WTC11 (cell line): ENCODE results near the gene GABARAPL2.

Experiments used
- ATF6 ChIP-seq: sonication (generic); formaldehyde crosslinking; IDR thresholded peaks from 2 replicates; pipeline ENCODE4 v1.8.1; 2023; ENCODE audit warnings: mild to moderate bottlenecking, missing genetic modification reagents
- CTCF ChIP-seq: fragments of 200-600 bp; IDR thresholded peaks from 2 replicates; pipeline ENCODE4 v1.8.0; 2022; ENCODE audit warnings: antibody characterized with exemption
- TF ChIP-seq, protein P1 (sequence below): fragments of 250-450 bp; sonication (Bioruptor Pico); conservative IDR thresholded peaks from 2 replicates; pipeline ENCODE4 v1.9.0; 2021; ENCODE audit warnings: mild to moderate bottlenecking

DNA sequence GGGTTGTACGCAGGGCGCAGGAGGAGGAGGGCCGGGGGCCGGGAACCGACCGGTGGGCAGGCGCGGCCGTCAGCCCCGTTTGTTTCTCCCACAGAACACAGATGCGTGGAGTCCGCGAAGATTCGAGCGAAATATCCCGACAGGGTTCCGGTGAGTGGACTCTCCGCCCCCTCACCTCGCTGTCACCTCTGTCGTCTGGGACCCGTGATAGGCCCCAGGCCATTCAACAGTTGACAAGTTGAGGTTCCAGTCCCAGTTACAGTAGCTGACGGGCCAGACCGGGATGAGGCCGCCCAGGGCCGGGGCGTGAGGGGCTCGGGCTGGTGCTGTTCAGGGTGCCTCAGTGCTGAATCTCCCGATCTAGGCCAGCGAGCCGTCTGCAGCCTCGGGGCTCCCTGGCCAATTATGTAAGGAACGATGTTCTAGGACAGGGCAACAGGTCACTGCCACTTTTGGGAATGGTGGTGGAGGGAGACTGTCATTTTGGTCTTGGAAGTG is 628 bp downstream of the GABARAPL2 start:
- TF ChIP-seq, protein P1, sequence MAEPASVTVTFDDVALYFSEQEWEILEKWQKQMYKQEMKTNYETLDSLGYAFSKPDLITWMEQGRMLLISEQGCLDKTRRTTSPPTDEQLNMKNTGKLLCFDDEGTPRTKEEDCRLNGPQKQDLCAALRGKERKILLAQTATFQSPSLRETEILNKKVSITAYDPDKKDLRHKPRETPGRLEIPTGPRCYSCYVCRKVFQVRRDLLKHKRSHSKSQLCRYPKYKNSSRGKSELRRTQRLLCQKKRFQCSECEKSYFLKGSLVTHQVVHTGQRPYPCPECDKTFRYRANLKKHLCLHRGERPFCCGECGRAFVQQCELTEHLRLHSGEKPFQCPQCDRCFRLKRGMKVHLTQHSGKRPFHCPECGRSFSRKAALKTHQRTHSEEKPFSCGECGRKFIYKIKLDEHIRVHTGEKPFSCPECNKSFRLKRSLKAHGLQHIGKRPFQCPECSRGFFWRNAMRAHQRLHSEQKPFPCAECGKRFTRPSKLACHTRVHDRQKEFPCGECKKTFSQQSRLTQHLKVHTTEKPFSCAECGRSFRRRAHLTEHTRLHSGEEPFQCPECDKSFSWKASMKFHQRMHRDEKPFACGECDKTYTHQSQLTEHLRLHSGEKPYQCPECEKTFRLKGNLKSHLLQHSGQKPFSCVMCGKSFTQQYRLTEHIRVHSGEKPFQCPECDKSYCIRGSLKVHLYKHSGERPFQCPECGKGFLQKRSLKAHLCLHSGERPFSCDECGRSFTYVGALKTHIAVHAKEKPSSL (CRISPR knock-in tag), result no peak
- TF ChIP-seq ATF6 (CRISPR knock-in tag) (no peak), CTCF (no peak)
